IPS-18a (cell line): ENCODE results near the gene SOS1.

Experiments used
- H3K27ac ChIP-seq: one replicate; pipeline ENCODE4 v1.5.1; 2013; ENCODE audit warnings: low read length
- H3K27me3 ChIP-seq: one replicate; pipeline ENCODE4 v1.6.1; 2013; ENCODE audit warnings: mild to moderate bottlenecking, low read length; ENCODE audit not compliant: control insufficient read depth, insufficient read depth
- H3K36me3 ChIP-seq: one replicate; pipeline ENCODE4 v1.6.1; 2013; ENCODE audit warnings: low read depth, low read length; ENCODE audit not compliant: control insufficient read depth
- H3K4me1 ChIP-seq: one replicate; pipeline ENCODE4 v1.6.1; 2013; ENCODE audit warnings: low read depth, low read length; ENCODE audit not compliant: control insufficient read depth
- H3K4me3 ChIP-seq: one replicate; pipeline ENCODE4 v1.5.1; 2013; ENCODE audit warnings: low read length
- H3K9ac ChIP-seq: one replicate; pipeline ENCODE4 v1.6.1; 2013; ENCODE audit warnings: mild to moderate bottlenecking, low read length, moderate library complexity
- H3K9me3 ChIP-seq: one replicate; pipeline ENCODE4 v1.6.1; 2013; ENCODE audit warnings: low read depth, low read length; ENCODE audit not compliant: control insufficient read depth

The SOS1 gene

DNA sequence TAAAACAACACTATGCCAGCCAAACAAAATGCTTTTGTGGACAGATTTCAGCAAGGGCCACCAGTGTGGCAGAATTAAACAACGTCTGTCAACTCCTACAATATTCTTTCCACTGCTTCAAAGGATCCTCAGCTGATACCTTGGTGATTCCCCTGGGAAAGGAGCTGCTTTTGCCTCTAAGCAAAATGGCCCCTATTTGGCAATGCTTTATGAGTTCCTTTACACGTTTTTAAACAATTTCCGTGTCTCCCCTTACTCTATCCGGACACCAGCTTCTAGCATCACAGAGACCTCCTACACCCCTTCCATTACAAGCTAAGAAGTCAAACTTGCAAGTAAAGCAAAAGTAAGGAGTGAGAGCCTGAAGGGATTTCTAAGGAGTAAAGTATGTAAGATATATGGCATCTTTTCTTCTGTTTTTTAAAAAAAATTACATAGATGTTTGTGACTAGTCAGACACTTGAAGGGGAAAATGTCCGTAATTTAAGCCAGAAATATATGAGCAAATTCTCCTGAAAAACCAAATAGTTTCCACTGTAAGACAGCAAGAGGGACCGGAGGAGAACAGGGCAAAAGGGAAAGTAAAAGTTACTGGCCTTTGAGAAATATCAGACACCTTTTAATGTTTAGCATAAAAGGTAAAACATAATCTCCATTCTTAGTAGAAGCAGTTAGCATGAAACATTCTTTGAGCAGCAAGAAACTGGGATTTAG is 1.9 kb downstream of the SOS1 start:
- Histone ChIP-seq H3K9me3 (no peaks in the 10 kb centered on the region), H3K9ac (peak overlapping the region; percentile 71), H3K36me3 (no peaks in the 10 kb centered on the region), H3K4me3 (peak overlapping the region; percentile 86), H3K27me3 (no peaks in the 10 kb centered on the region), H3K4me1 (peaks cover 24% of the 10 kb centered on the region), H3K27ac (no peak overlapping the region)

DNA sequence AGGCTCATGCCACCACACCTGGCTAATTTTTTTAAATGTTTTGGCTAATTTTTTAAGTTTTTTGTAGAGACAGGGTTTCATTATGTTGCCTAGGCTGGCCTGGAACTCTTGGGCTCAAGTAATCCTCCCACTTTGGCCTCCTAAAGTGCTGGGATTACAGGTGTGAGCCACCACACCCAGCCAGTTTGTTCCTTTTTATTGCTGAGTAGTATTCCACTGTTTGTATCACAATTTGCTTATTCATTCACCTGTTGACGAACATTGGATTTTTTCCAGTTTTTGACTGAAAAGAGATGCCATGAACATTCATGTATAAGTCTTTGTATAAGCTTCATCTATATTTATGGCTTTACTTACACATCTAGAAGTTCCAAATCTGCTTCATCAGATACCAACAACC is 5.3 kb downstream of the SOS1 start:
- no peak overlapping the region for H3K27ac ChIP-seq
- no peak overlapping the region for H3K9ac ChIP-seq
- H3K4me3 ChIP-seq, result no peak overlapping the region
- H3K27me3 ChIP-seq, result no peaks in the 10 kb centered on the region
- H3K9me3 ChIP-seq, result no peaks in the 10 kb centered on the region
- no peaks in the 10 kb centered on the region for H3K36me3 ChIP-seq
- H3K4me1 ChIP-seq, result peaks cover 15% of the 10 kb centered on the region

DNA sequence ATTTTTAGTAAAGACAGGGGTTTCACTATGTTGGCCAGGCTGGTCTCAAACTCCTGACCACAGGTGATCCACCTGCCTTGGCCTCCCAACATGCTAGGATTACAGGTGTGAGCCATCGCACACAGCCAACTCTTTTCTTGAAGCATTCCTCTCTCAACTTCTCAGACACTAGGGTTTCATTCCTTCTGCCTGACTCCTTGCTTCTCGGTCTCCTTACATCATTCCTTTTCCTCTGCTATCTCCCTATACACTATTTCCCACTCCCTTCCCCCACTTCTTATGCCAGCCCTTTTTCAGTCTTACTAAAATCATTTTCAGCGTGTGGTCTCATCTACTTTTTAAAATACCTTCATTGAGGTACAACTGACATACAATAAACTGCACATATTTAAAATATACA is 6.1 kb downstream of the SOS1 start:
- Histone ChIP-seq H3K36me3 (no peaks in the 10 kb centered on the region), H3K27ac (no peak overlapping the region), H3K4me1 (peaks cover 15% of the 10 kb centered on the region), H3K9ac (no peak overlapping the region), H3K27me3 (no peaks in the 10 kb centered on the region), H3K4me3 (no peak overlapping the region), H3K9me3 (no peaks in the 10 kb centered on the region)

DNA sequence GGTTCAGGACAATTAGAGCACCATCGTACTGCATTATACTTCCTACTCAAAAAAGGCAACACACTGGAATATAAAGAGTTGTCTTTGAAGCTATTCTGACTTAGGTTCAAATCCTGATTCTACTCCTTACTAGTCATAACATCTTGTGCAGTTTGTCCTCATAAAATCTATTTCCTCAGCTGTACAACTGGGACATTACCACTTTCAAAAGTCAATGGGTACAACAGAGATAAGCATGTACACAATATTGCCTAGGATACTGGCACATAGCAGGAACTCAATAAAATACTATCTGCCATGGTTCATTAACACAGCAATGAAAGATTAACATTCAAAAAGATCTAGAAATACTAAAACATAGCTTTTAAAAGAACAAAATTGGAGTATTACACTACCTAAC is 11.3 kb downstream of the SOS1 start:
- Histone ChIP-seq H3K4me3 (no peak overlapping the region), H3K36me3 (no peaks in the 10 kb centered on the region), H3K9ac (no peak overlapping the region), H3K27me3 (no peaks in the 10 kb centered on the region), H3K4me1 (peaks cover 11% of the 10 kb centered on the region), H3K27ac (no peak overlapping the region), H3K9me3 (no peaks in the 10 kb centered on the region)

DNA sequence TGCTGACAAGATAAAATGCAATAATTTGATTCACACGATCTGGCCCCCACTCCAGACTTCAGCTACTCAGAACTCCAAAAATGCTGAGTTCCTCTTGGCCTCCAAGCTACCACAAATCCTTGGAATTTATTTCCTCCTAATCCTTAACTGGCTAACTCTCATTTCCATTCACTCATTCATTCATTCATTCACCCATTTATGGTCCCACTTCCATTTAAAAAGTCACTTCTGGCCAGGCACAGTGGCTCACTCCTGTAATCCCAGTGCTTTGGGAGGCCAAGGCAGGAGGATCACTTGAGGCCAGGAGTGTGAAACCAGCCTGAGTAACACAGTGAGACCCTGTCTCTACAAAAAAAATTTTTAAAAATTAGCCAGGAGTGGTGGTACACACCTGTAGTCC is 12.5 kb downstream of the SOS1 start:
- H3K9me3 ChIP-seq, result no peaks in the 10 kb centered on the region
- no peaks in the 10 kb centered on the region for H3K36me3 ChIP-seq
- H3K4me1 ChIP-seq, result peaks cover 11% of the 10 kb centered on the region
- H3K27ac ChIP-seq, result no peak overlapping the region
- no peaks in the 10 kb centered on the region for H3K27me3 ChIP-seq
- H3K4me3 ChIP-seq, result no peak overlapping the region
- H3K9ac ChIP-seq, result no peak overlapping the region

DNA sequence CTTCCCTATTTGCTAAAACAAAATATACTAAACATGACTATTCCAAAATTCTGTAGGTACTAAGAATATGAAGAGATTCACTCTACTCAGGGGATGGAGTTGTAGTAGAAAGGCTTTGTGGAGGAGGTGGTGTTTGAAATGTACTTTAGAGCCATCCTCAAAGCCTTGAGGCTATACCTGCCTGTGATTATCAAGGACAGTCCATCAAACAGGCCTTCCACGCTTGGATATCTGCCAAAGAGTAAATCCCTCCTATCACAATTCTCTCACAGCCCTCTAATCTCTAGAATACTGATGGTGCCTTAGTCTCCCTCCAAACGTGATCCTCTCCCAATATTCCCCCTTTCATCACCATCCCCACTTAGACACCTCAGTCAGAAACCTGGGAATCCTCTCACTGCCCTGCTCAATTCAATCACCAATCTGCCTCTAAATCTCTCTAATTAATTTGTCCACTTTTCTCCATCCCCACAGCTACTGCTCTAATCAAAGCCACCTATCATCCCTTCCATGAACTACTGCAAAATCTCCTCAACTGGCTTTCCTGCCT is 13.1 kb downstream of the SOS1 start:
- Histone ChIP-seq H3K27ac (no peak overlapping the region), H3K27me3 (no peaks in the 10 kb centered on the region), H3K36me3 (no peaks in the 10 kb centered on the region), H3K9me3 (no peaks in the 10 kb centered on the region), H3K4me3 (no peak overlapping the region), H3K9ac (no peak overlapping the region), H3K4me1 (peaks cover 11% of the 10 kb centered on the region)

DNA sequence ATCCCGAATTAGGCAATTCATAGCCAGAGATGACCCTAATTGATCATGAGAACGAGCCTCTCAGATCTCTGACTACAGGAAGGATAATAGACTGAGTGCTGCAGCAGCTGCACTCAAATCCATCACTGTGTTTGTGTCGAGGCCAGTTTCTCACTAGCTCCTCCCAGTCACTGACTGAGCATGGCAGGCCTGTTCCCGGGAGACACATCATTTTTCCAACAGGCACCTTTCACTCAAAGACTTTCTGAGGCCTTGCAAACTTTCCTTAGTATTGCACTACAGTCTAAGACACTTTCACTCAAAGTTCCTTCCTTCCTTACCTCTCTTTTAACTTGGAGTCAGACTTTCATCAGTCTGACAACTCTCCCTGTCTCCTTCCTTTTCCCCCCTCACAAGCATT is 13.7 kb downstream of the SOS1 start:
- Histone ChIP-seq H3K9ac (no peak overlapping the region), H3K4me1 (peaks cover 11% of the 10 kb centered on the region), H3K27me3 (no peaks in the 10 kb centered on the region), H3K4me3 (no peak overlapping the region), H3K9me3 (no peaks in the 10 kb centered on the region), H3K27ac (no peak overlapping the region), H3K36me3 (no peaks in the 10 kb centered on the region)

DNA sequence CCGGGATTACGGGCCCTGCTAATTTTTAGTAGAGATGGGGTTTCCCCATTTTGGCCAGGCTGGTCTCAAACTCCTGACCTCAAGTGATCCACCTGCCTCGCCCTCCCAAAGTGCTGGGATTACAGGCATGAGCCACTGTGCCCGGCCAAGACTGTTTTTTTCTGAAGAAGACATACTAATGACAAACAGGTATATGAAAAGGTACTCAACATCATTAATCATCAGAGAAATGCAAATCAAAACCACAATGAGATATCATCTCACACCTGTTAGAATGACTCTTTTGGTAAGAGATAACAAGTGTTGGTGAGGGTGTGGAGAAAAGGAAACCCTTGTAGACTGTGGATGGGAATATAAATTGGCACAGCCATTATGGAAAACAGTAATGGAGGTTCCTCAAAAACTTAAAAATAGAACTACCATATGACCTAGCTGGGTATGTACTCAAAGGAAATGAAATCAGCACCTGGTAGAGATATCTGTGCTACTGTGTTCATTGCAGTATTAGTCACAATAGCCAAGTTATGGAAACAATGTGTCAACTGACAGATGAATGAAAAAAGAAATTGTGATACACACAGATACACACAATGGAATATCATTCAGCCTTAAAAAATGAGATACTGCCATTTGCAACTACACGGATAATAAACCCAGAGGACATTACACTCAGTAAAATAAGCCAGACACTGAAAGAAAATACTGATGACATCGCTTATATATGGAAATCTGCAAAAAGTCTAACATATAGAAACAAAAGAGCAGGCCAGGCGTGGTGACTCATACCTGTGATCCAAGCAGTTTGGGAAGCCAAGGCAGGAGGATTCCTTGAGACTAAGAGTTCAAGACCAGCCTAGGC is 20.8 kb downstream of the SOS1 start:
- Histone ChIP-seq H3K27me3 (no peaks in the 10 kb centered on the region), H3K4me1 (no peaks in the 10 kb centered on the region), H3K27ac (no peak overlapping the region), H3K9me3 (no peaks in the 10 kb centered on the region), H3K4me3 (no peak overlapping the region), H3K9ac (no peak overlapping the region), H3K36me3 (no peaks in the 10 kb centered on the region)

DNA sequence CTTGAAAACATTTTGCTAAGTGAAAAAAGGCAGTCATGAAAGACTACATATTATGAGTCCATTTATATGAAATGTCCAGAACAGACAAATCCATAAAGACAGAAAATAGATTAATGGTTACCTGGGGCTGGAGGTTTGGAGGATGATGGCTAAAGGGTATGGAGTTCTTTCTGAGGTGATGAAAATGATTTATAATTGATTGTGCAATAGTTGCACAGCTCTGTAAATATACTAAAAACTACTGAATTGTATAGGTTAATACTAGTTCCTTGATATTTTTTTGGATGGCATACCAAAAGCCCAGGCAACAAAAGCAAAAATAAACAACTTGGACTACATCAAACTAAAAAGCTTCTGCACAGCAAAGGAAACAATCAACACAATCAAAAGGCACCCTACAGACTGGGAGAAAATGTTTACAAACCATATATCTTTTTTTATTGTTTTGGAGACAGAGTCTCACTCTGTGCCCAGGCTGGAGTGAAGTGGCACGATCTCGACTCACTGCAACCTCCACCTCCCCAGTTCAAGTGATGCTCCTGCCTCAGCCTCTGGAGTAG is 21.5 kb downstream of the SOS1 start:
- Histone ChIP-seq H3K9ac (no peak overlapping the region), H3K36me3 (no peaks in the 10 kb centered on the region), H3K4me3 (no peak overlapping the region), H3K27me3 (no peaks in the 10 kb centered on the region), H3K4me1 (no peaks in the 10 kb centered on the region), H3K27ac (no peak overlapping the region), H3K9me3 (no peaks in the 10 kb centered on the region)

DNA sequence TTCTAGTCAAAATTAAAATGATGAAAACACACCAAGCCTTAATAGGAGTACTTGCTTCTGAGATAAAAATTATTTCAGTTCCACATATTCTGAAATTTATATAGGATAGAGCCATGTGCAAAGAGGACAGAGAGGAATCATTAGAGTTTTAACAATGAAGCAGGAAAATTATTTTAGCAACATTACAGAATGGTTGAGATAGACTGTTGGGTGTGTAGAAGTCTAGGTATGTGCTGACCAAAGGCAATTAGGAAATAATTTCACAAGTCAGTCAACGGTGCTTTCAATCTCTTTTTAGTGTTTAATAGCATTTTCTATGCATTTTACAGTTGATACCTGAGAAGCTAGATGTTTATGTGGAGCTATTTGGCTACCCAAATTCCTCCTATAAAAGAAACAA is 25.2 kb downstream of the SOS1 start:
- H3K4me1 ChIP-seq, result peaks cover 16% of the 10 kb centered on the region
- no peak overlapping the region for H3K27ac ChIP-seq
- no peaks in the 10 kb centered on the region for H3K9me3 ChIP-seq
- no peaks in the 10 kb centered on the region for H3K36me3 ChIP-seq
- no peak overlapping the region for H3K9ac ChIP-seq
- H3K4me3 ChIP-seq, result no peak overlapping the region
- H3K27me3 ChIP-seq, result no peaks in the 10 kb centered on the region

DNA sequence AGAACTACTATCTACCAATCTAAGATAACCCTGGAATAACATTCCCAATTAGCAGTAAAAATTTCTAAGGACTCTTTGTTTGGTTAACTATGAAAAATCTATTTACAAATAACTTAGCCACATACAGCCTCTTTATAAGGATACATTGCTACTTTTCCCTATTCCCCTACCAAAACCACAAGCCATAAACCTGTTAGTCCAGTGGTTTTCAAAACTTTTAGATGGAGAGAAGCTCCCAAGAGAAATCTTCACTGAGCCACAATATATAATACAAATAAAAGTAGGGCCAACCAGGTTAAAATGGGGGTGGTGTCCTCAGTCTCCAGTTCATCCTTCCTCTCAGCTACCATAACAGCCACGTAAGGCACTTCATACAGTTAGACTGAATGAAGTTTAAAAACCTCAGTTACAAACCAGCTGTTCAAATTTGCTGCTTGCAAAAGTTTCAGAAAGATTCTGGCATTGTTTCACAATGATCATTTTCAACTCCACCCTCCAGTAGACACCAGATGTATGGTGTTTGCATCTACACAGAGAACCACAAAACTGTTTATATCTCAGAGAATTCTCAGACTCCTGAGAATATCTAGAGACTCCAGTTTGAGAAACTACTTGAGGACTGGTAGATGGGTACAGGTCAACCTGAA is 26.0 kb downstream of the SOS1 start:
- Histone ChIP-seq H3K9me3 (no peaks in the 10 kb centered on the region), H3K27me3 (no peaks in the 10 kb centered on the region), H3K27ac (no peak overlapping the region), H3K9ac (no peak overlapping the region), H3K4me3 (no peak overlapping the region), H3K4me1 (peaks cover 16% of the 10 kb centered on the region), H3K36me3 (no peaks in the 10 kb centered on the region)
